Skin epidermis (tissue), 12 donors: Measurements from ENCODE around the gene DNAJC1.
"Not testable (repeated sequence)": the region's sequence is repeated elsewhere in the genome, so short reads cannot be mapped to it uniquely, and the experiment has no call there.

Source experiments
- H3K27ac ChIP-seq, 21 experiments: fragments of 200-600 bp; sonication (generic) in 11 of 21; one replicate each; pipeline ENCODE4 v1.5.0; 2020; ENCODE audit warnings: mild to moderate bottlenecking in 3 of 21, inconsistent platforms in 2 of 21, moderate library complexity in 2 of 21
- H3K4me3 ChIP-seq, 7 experiments: fragments of 200-600 bp; sonication (generic) in 2 of 7; one replicate each; pipeline ENCODE4 v1.5.0; 2020; ENCODE audit warnings: inconsistent platforms in 2 of 7, mild to moderate bottlenecking in 2 of 7, moderate library complexity in 1 of 7

The DNAJC1 gene

GRCh38 chr10:21843645-21844044, 159.9 kb downstream of the DNAJC1 start:
- H3K4me3 ChIP-seq, result no peak overlapping the region
- no peak overlapping the region for H3K27ac ChIP-seq

- not testable (repeated sequence) for H3K4me3 ChIP-seq, H3K27ac ChIP-seq
Observed at GRCh38 chr10:21841273-21841672, 162.3 kb downstream of the DNAJC1 start.

GRCh38 chr10:21837487-21837886, 166.0 kb downstream of the DNAJC1 start:
- H3K4me3 ChIP-seq, H3K27ac ChIP-seq: not testable (repeated sequence)

- H3K4me3 ChIP-seq, H3K27ac ChIP-seq: not testable (repeated sequence)
Observed at GRCh38 chr10:21834574-21834973, 169.0 kb downstream of the DNAJC1 start.

- no peak overlapping the region for H3K27ac ChIP-seq
- H3K4me3 ChIP-seq, result no peak overlapping the region
Observed at GRCh38 chr10:21832821-21833130, 170.8 kb downstream of the DNAJC1 start.

GRCh38 chr10:21831986-21832820, 171.3 kb downstream of the DNAJC1 start:
- H3K27ac ChIP-seq, result no peak overlapping the region
- H3K4me3 ChIP-seq, result no peak overlapping the region

GRCh38 chr10:21830037-21830436, 173.5 kb downstream of the DNAJC1 start:
- no peak overlapping the region for H3K4me3 ChIP-seq
- H3K27ac ChIP-seq, result no peak overlapping the region

GRCh38 chr10:21827308-21827707, 176.2 kb downstream of the DNAJC1 start:
- no peak overlapping the region for H3K4me3 ChIP-seq

GRCh38 chr10:21826725-21827124, 176.8 kb downstream of the DNAJC1 start:
- H3K4me3 ChIP-seq, result no peak overlapping the region

More at GRCh38 chr10:21827308-21827707, 176.2 kb downstream of the DNAJC1 start:
- H3K27ac ChIP-seq, result no peak overlapping the region

GRCh38 chr10:21825345-21825744, 178.2 kb downstream of the DNAJC1 start:
- no peak overlapping the region for H3K27ac ChIP-seq
- no peak overlapping the region for H3K4me3 ChIP-seq

More at GRCh38 chr10:21826725-21827124, 176.8 kb downstream of the DNAJC1 start:
- no peak overlapping the region for H3K27ac ChIP-seq

- Histone ChIP-seq H3K4me3 (no peak overlapping the region), H3K27ac (no peak overlapping the region)
Observed at GRCh38 chr10:21824409-21824808, 179.1 kb downstream of the DNAJC1 start.

GRCh38 chr10:21823617-21824016, 179.9 kb downstream of the DNAJC1 start:
- H3K27ac ChIP-seq, result no peak overlapping the region

GRCh38 chr10:21822273-21822672, 181.3 kb downstream of the DNAJC1 start:
- not testable (repeated sequence) for H3K27ac ChIP-seq, H3K4me3 ChIP-seq

More at GRCh38 chr10:21823617-21824016, 179.9 kb downstream of the DNAJC1 start:
- no peak overlapping the region for H3K4me3 ChIP-seq

- Histone ChIP-seq H3K4me3 (no peak overlapping the region), H3K27ac (no peak overlapping the region)
Observed at GRCh38 chr10:21820952-21821351, 182.6 kb downstream of the DNAJC1 start.

- H3K4me3 ChIP-seq, H3K27ac ChIP-seq: not testable (repeated sequence)
Observed at GRCh38 chr10:21818416-21818815, 185.1 kb downstream of the DNAJC1 start.

- Histone ChIP-seq H3K27ac (no peak overlapping the region), H3K4me3 (no peak overlapping the region)
Observed at GRCh38 chr10:21814866-21815265, 188.7 kb downstream of the DNAJC1 start.

GRCh38 chr10:21813946-21814345, 189.6 kb downstream of the DNAJC1 start:
- no peak overlapping the region for H3K4me3 ChIP-seq
- H3K27ac ChIP-seq, result no peak overlapping the region

GRCh38 chr10:21811245-21811585, 192.3 kb downstream of the DNAJC1 start:
- Histone ChIP-seq H3K4me3 (no peak overlapping the region), H3K27ac (no peak overlapping the region)

- H3K4me3 ChIP-seq, result no peak overlapping the region
- H3K27ac ChIP-seq, result no peak overlapping the region
Observed at GRCh38 chr10:21810582-21811244, 192.8 kb downstream of the DNAJC1 start.

GRCh38 chr10:21808550-21808949, 195.0 kb downstream of the DNAJC1 start:
- Histone ChIP-seq H3K4me3 (no peak overlapping the region), H3K27ac (no peak overlapping the region)

GRCh38 chr10:21807180-21807579, 196.3 kb downstream of the DNAJC1 start:
- H3K27ac ChIP-seq, result no peak overlapping the region

More at GRCh38 chr10:21807180-21807579, 196.3 kb downstream of the DNAJC1 start:
- no peak overlapping the region for H3K4me3 ChIP-seq
